Measurements from ENCODE around the gene DSCAM. TPM values are rescaled to one million over a fixed set of nuclear protein-coding genes. Genes with fewer than 3 reads are reported as not detected.

DSCAM gene
- total RNA-seq, 6 experiments from 2014 or later: 1.0 to 1.3 (median 1.1) TPM

- Mint-ChIP-seq H3K36me3 (ENCODE audit: low read depth) (peaks cover 8% of the 10 kb centered on the region; the same call in 1 of the 2 replicates), H3K27me3 (ENCODE audit: insufficient read depth) (no peaks in the 10 kb centered on the region), H3K27ac (no peak overlapping the region), H3K4me3 (no peak overlapping the region), H3K4me1 (ENCODE audit: low read depth) (peaks cover 13% of the 10 kb centered on the region), H3K9me3 (peaks cover 23% of the 10 kb centered on the region)
- no peak for DNase-seq
- TF ChIP-seq CTCF (IDR thresholded peaks at IDR 0.05): no peak
Measured at GRCh38 chr21:40688106-40688864, 158.7 kb downstream of the DSCAM start.

- Mint-ChIP-seq H3K27ac (no peak overlapping the region), H3K9me3 (peaks cover 28% of the 10 kb centered on the region), H3K4me3 (no peak overlapping the region), H3K27me3 (ENCODE audit: insufficient read depth) (no peaks in the 10 kb centered on the region), H3K36me3 (ENCODE audit: low read depth) (peaks cover 12% of the 10 kb centered on the region; the same call in 1 of the 2 replicates), H3K4me1 (ENCODE audit: low read depth) (peaks cover 13% of the 10 kb centered on the region)
- no peak for TF ChIP-seq CTCF (IDR thresholded peaks at IDR 0.05)
- DNase-seq: no peak
Measured at GRCh38 chr21:40687625-40688024, 159.3 kb downstream of the DSCAM start.

GRCh38 chr21:40686526-40686925, 160.4 kb downstream of the DSCAM start:
- Mint-ChIP-seq H3K4me3 (no peak overlapping the region), H3K27me3 (ENCODE audit: insufficient read depth) (no peaks in the 10 kb centered on the region), H3K9me3 (peaks cover 36% of the 10 kb centered on the region), H3K27ac (no peak overlapping the region), H3K36me3 (ENCODE audit: low read depth) (peaks cover 14% of the 10 kb centered on the region), H3K4me1 (ENCODE audit: low read depth) (peaks cover 17% of the 10 kb centered on the region)
- no peak for DNase-seq
- no peak for TF ChIP-seq CTCF (IDR thresholded peaks at IDR 0.05)

GRCh38 chr21:40685141-40685540, 161.8 kb downstream of the DSCAM start:
- H3K9me3 Mint-ChIP-seq: peaks cover 31% of the 10 kb centered on the region
- peaks cover 20% of the 10 kb centered on the region for H3K4me1 Mint-ChIP-seq (ENCODE audit: low read depth)
- DNase-seq: no peak
- H3K27me3 Mint-ChIP-seq (ENCODE audit: insufficient read depth): no peaks in the 10 kb centered on the region
- no peak for TF ChIP-seq CTCF (IDR thresholded peaks at IDR 0.05)
- no peak overlapping the region for H3K4me3 Mint-ChIP-seq
- H3K36me3 Mint-ChIP-seq (ENCODE audit: low read depth): peaks cover 14% of the 10 kb centered on the region
- H3K27ac Mint-ChIP-seq: no peak overlapping the region

GRCh38 chr21:40684726-40685125, 162.2 kb downstream of the DSCAM start:
- no peak for TF ChIP-seq CTCF (IDR thresholded peaks at IDR 0.05)
- H3K27me3 Mint-ChIP-seq (ENCODE audit: insufficient read depth): no peaks in the 10 kb centered on the region
- no peak overlapping the region for H3K27ac Mint-ChIP-seq
- H3K36me3 Mint-ChIP-seq (ENCODE audit: low read depth): peaks cover 14% of the 10 kb centered on the region
- no peak overlapping the region for H3K4me3 Mint-ChIP-seq
- H3K9me3 Mint-ChIP-seq: peaks cover 31% of the 10 kb centered on the region
- DNase-seq: no peak
- peaks cover 20% of the 10 kb centered on the region for H3K4me1 Mint-ChIP-seq (ENCODE audit: low read depth)

All from HFFc6 (cell line).